Right cardiac atrium (tissue), 5 donors: ENCODE results near the gene PAX6. TPM values are rescaled to one million over a fixed set of nuclear protein-coding genes. Genes with fewer than 3 reads are reported as not detected.
A peak's percentile ranks its signal among the peaks of the same experiment; 100 is the strongest.

Experiments
- ATAC-seq, 2 donors: fragments of 200-7000 bp; cut with Tn5 transposase; one replicate each; pipeline versions ENCODE4 v1.8.0 to v1.9.1; 2020; ENCODE audit warnings: moderate library complexity in 2 of 2, mild to moderate bottlenecking in 1 of 2
- DNase-seq, 3 donors: peaks; one replicate each; pipeline ENCODE4 v3.0.0-alpha.2; 2020
- H3K27ac ChIP-seq: one replicate; pipeline ENCODE4 v1.5.1; 2013; ENCODE audit warnings: mild to moderate bottlenecking, low read length, control low read depth, moderate library complexity
- H3K27me3 ChIP-seq: one replicate; pipeline ENCODE4 v1.6.1; 2013; ENCODE audit not compliant: control insufficient read depth, insufficient read depth
- H3K4me1 ChIP-seq: one replicate; pipeline ENCODE4 v1.6.1; 2013; ENCODE audit warnings: low read length; ENCODE audit not compliant: control insufficient read depth, insufficient read depth
- H3K4me3 ChIP-seq: one replicate; pipeline ENCODE4 v1.5.1; 2013; ENCODE audit warnings: low read length, control low read depth
- H3K9me3 ChIP-seq: one replicate; pipeline ENCODE4 v1.6.1; 2013; ENCODE audit warnings: low read length; ENCODE audit not compliant: control insufficient read depth
- WGBS: extraction: QIAGEN DNeasy Blood & Tissue Kit; methylation state at CpG from one replicate; pipeline ENCODE4 v1.1.7; 2013; 5-methylcytosine and 5-hydroxymethylcytosine counted together
- intact Hi-C, 4 donors: fragments of 100-400 bp; cut with DNase I; formaldehyde crosslinking; loops; one replicate each; pipeline versions ENCODE4 v1.11.0 to v1.14.0; 2022 to 2023
- polyA plus RNA-seq: library from polyadenylated mRNA; stranded (reverse); fragments of 200-250 nt; gene quantifications from one replicate; pipeline ENCODE4 v1.2.3, GENCODE V29; 2013
- total RNA-seq, 4 donors: library from RNA; stranded (reverse); fragmentation: NEBNext Ultra II Directional; extraction: Animal tissue kit (Norgen Biotek cat#: 25700); gene quantifications; one replicate each; pipeline ENCODE4 v1.2.1, GENCODE V29; 2021
- donor health status: healthy with polysubstance abuse.
- donor health status: DM: no; HTN: yes; CAD: no.
- donor health status: DM: no; HTN: no; CAD: no.
- donor health status: DM: no; HTN: yes; CAD: no; lungs with severe emphysema.
- donor health status: DM: yes; HTN: yes; CAD: no.

PAX6 gene
- total and polyA plus RNA-seq, 5 donors = 0.02 TPM; not detected in 4

DNA sequence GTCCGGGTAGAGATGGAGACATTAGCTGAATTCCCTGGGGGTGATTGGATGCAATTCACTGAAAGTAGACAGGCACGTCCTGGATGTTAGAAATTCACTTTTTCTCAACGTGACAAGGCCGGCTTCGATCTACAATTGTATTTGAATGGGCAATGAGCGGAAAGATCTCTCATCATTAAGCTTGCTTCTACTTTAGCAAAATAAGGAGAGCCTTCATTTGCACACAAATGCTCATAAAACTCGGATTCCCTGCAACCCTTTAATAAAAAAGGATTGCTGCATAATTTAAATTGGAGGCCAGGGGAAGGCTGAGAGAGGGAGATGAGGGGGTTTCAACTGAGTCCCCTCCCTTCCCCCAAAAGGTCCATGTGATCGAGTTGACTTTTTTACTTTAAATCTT, 10.6 kb upstream of the PAX6 start:
- H3K4me1 ChIP-seq = peaks cover 8% of the 10 kb centered on the region
- H3K27me3 ChIP-seq = no peaks in the 10 kb centered on the region
- no peak overlapping the region for H3K4me3 ChIP-seq
- DNase-seq (no peak), ATAC-seq (no peak)
- intact Hi-C loops = no loop called here
- H3K9me3 ChIP-seq = no peaks in the 10 kb centered on the region
- H3K27ac ChIP-seq = no peak overlapping the region
- WGBS = 12% methylated on average over 8 of the region's 8 CpGs

GRCh38 chr11:31821235-31821764, 10.2 kb upstream of the PAX6 start:
- 10% methylated on average over 5 of the region's 5 CpGs for WGBS
- no peaks in the 10 kb centered on the region for H3K9me3 ChIP-seq
- intact Hi-C loops = no loop called here
- H3K4me1 ChIP-seq = peaks cover 8% of the 10 kb centered on the region
- ATAC-seq (no peak), DNase-seq (no peak)
- no peak overlapping the region for H3K27ac ChIP-seq
- H3K4me3 ChIP-seq = no peak overlapping the region
- H3K27me3 ChIP-seq = no peaks in the 10 kb centered on the region

GRCh38 chr11:31820438-31820818, 9.3 kb upstream of the PAX6 start:
- H3K27me3 ChIP-seq = no peaks in the 10 kb centered on the region

GRCh38 chr11:31819621-31820437, 8.7 kb upstream of the PAX6 start:
- WGBS = 18% methylated on average over 55 of the region's 55 CpGs
- no peak overlapping the region for H3K27ac ChIP-seq
- ATAC-seq = no peak

More at GRCh38 chr11:31820438-31820818, 9.3 kb upstream of the PAX6 start:
- ATAC-seq = peak in 1 of 2 donors; percentile 22
- 8% methylated on average over 15 of the region's 15 CpGs for WGBS
- H3K27ac ChIP-seq = no peak overlapping the region
- H3K4me3 ChIP-seq = no peak overlapping the region
- intact Hi-C loops = no loop called here
- no peaks in the 10 kb centered on the region for H3K9me3 ChIP-seq
- DNase-seq = no peak
- peaks cover 8% of the 10 kb centered on the region for H3K4me1 ChIP-seq

GRCh38 chr11:31818874-31819331, 7.8 kb upstream of the PAX6 start:
- peaks cover 8% of the 10 kb centered on the region for H3K4me1 ChIP-seq
- H3K4me3 ChIP-seq = no peak overlapping the region
- ATAC-seq (no peak), DNase-seq (no peak)
- H3K27ac ChIP-seq = no peak overlapping the region
- H3K9me3 ChIP-seq = no peaks in the 10 kb centered on the region
- intact Hi-C loops = no loop called here
- no peaks in the 10 kb centered on the region for H3K27me3 ChIP-seq
- 11% methylated on average over 26 of the region's 26 CpGs for WGBS

More at GRCh38 chr11:31819621-31820437, 8.7 kb upstream of the PAX6 start:
- H3K4me3 ChIP-seq = no peak overlapping the region
- peaks cover 8% of the 10 kb centered on the region for H3K4me1 ChIP-seq
- H3K9me3 ChIP-seq = no peaks in the 10 kb centered on the region
- no peaks in the 10 kb centered on the region for H3K27me3 ChIP-seq
- peak in 1 of 3 donors; percentile 48 for DNase-seq
- intact Hi-C loops = no loop called here

DNA sequence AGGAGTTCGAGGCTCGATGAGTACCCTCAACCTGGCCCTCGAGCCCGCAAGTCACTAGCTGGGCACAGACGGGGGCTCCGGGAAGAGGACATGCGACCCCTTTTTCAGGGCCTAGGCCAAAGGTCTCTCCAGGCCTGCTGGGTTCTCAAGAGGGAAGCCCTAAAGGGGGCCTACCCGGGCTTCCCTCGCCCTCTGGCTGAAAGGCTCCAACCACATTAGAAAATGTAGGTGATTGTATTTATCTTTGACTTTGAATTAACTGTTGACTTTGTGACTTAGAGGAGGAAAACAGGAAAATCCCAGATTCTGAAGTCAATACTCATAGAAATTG, 7.3 kb upstream of the PAX6 start:
- no peak overlapping the region for H3K4me3 ChIP-seq
- H3K4me1 ChIP-seq = peaks cover 11% of the 10 kb centered on the region
- intact Hi-C loops = no loop called here

DNA sequence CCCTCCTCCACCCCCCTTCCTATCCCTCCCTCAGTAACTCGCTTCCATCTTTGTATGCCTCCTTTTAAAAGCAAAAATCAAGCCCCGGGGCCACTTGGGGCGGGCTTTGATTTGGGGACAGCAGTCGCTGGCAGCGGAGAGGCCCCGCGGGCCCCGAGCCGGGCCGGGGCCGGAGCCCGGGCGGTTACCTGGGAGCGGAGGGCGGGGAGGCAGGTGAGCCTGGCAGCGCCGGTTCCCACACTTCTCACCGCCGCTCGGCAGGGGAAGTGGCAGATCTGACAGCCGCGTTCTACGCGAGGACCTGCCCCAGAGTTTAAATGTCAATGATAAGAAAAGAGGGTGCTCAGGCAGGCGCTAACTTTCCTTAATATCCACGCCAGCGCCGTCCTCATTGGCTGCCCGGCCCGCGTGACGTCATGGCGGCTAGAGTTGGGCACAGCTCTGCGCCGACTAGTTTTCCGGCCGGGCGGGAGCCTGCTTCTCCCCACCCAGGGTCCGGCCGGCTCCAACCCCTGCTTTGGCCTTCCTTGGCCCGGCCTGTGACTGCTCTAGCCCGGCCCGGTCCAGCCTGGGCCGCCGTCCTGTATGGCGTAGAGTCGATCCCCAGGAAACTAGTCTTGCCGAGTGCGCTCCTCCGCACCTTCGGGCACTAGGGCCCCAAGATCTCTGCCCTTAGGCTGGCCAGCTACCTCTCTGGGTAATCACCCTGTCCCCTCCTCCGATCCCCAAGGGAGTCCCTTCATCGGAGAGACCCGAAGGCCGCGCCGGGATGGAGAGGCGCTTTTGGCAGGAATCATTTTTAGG, 6.7 kb upstream of the PAX6 start:
- Histone ChIP-seq H3K4me1 (peaks cover 11% of the 10 kb centered on the region), H3K27ac (no peak overlapping the region), H3K27me3 (no peaks in the 10 kb centered on the region), H3K4me3 (peak overlapping the region; percentile 28), H3K9me3 (no peaks in the 10 kb centered on the region)
- peak in 2 of 3 donors; percentile 49 to 66 for DNase-seq
- WGBS = 3% methylated on average over 58 of the region's 58 CpGs
- intact Hi-C loops = no loop called here
- ATAC-seq = peak; percentile 10 to 39

More for the DNA sequence above, 7.3 kb upstream of the PAX6 start:
- WGBS = 14% methylated on average over 9 of the region's 9 CpGs
- Histone ChIP-seq H3K9me3 (no peaks in the 10 kb centered on the region), H3K27ac (no peak overlapping the region), H3K27me3 (no peaks in the 10 kb centered on the region)
- DNase-seq (no peak), ATAC-seq (no peak)

GRCh38 chr11:31817054-31817620, 6.0 kb upstream of the PAX6 start:
- intact Hi-C loops = no loop called here
- no peaks in the 10 kb centered on the region for H3K27me3 ChIP-seq
- DNase-seq (peak in 1 of 3 donors; percentile 42), ATAC-seq (no peak)
- H3K4me1 ChIP-seq = peaks cover 12% of the 10 kb centered on the region
- 1% methylated on average over 48 of the region's 48 CpGs for WGBS
- H3K9me3 ChIP-seq = no peaks in the 10 kb centered on the region
- H3K4me3 ChIP-seq = peak overlapping the region; percentile 28
- H3K27ac ChIP-seq = no peak overlapping the region

DNA sequence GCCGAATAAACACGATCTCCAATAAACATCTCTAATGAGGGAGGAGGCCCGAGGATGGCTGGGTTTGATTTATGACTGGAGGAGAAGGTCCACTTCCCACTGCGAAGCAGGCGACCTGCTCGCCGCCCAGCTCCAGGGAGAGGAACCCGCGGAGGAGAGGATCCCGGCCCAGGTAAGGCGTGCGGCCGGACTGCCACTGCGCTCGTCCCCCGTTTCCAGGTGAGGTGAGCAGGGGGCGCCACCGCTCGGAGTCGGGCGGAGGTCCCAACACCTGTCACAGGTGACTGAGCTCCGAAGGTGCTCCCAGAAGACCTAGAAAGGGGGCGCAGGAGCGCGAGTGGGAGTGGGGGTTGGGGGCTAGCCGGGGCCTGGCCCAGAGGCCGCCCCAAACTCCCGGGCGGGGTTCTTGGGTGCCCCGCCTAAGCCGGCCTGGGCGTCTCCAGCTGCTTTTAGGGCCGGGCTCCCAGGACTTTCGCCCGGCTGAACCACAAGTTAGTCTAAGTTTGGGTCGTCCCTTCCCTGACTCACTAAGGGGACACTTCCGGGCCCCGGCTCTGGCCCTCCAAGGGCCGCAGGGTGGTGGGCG, 5.4 kb upstream of the PAX6 start:
- 4% methylated on average over 40 of the region's 40 CpGs for WGBS
- DNase-seq (peak in 1 of 3 donors; percentile 45), ATAC-seq (no peak)
- no peak overlapping the region for H3K27ac ChIP-seq
- H3K27me3 ChIP-seq = no peaks in the 10 kb centered on the region
- peak overlapping the region; percentile 36 for H3K4me3 ChIP-seq
- H3K4me1 ChIP-seq = peaks cover 14% of the 10 kb centered on the region
- H3K9me3 ChIP-seq = no peaks in the 10 kb centered on the region
- intact Hi-C loops = no loop called here

GRCh38 chr11:31815711-31816467, 4.8 kb upstream of the PAX6 start:
- peak overlapping the region; percentile 36 for H3K4me3 ChIP-seq
- H3K27me3 ChIP-seq = no peaks in the 10 kb centered on the region
- H3K27ac ChIP-seq = no peak overlapping the region
- intact Hi-C loops = no loop called here
- H3K9me3 ChIP-seq = no peaks in the 10 kb centered on the region
- ATAC-seq (no peak), DNase-seq (peak in 1 of 3 donors; percentile 44)
- WGBS = 2% methylated on average over 57 of the region's 57 CpGs
- H3K4me1 ChIP-seq = peaks cover 20% of the 10 kb centered on the region
